Keratinocyte (primary cell): ENCODE results near the gene MAGEA6. TPM values are rescaled to one million over a fixed set of nuclear protein-coding genes. Genes with fewer than 3 reads are reported as not detected.
"Not testable (repeated sequence)": the region's sequence is repeated elsewhere in the genome, so short reads cannot be mapped to it uniquely, and the experiment has no call there.

Experiments
- DNase-seq: peaks from one replicate; pipeline ENCODE4 v3.0.0-alpha.2; 2011; ENCODE audit warnings: low read depth, missing footprints, low spot score
- FAIRE-seq: peaks from 2 replicates; lab custom pipeline; 2011; peaks lifted over from hg19 to GRCh38; lab: Jason Lieb, UNC
- H2AFZ ChIP-seq: 2 replicates; pipeline ENCODE4 v1.6.0; 2012; ENCODE audit warnings: low read length, control low read depth, inconsistent platforms; ENCODE audit not compliant: control insufficient read depth
- H3K27ac ChIP-seq: 2 replicates; pipeline ENCODE4 v1.5.1; 2011; ENCODE audit warnings: low read length; ENCODE audit not compliant: control insufficient read depth, insufficient read depth
- H3K27me3 ChIP-seq: 3 replicates; pipeline ENCODE4 v1.6.0; 2011; ENCODE audit warnings: low read length; ENCODE audit not compliant: control insufficient read depth, insufficient read depth; ENCODE audit errors: extremely low read depth
- H3K36me3 ChIP-seq, 2 experiments: 2 replicates in 1 of 2; 3 replicates in 1 of 2; pipeline ENCODE4 v1.5.1; 2011; ENCODE audit warnings: low read length in 2 of 2, mild to moderate bottlenecking in 1 of 2; ENCODE audit not compliant: control insufficient read depth in 2 of 2, insufficient read depth in 2 of 2; ENCODE audit errors: extremely low read depth in 1 of 2
- H3K4me1 ChIP-seq: 3 replicates; pipeline ENCODE4 v1.5.1; 2011; ENCODE audit warnings: low read length; ENCODE audit not compliant: control insufficient read depth, insufficient read depth; ENCODE audit errors: extremely low read depth
- H3K4me2 ChIP-seq: 3 replicates; pipeline ENCODE4 v1.6.0; 2011; ENCODE audit warnings: low read depth, low read length; ENCODE audit not compliant: control insufficient read depth, insufficient read depth; ENCODE audit errors: extremely low read depth
- H3K4me3 ChIP-seq, 3 experiments: fragments of 200-600 bp in 1 of 3; sonication (generic) in 1 of 3; 2 replicates in 2 of 3; 3 replicates in 1 of 3; pipeline ENCODE4 v1.5.1; 2011 to 2016; ENCODE audit warnings: low read length in 3 of 3, mild to moderate bottlenecking in 3 of 3, control low read depth in 2 of 3, inconsistent platforms in 1 of 3, low read depth in 1 of 3, mixed read lengths in 1 of 3, mixed run types in 1 of 3, moderate library complexity in 1 of 3; ENCODE audit not compliant: control insufficient read depth in 2 of 3, insufficient read depth in 2 of 3; ENCODE audit errors: extremely low read depth in 1 of 3
- H3K79me2 ChIP-seq: 2 replicates; pipeline ENCODE4 v1.6.0; 2012; ENCODE audit warnings: low read length; ENCODE audit not compliant: control insufficient read depth, insufficient read depth
- H3K9ac ChIP-seq: 3 replicates; pipeline ENCODE4 v1.6.0; 2011; ENCODE audit warnings: low read length; ENCODE audit not compliant: control insufficient read depth, insufficient read depth; ENCODE audit errors: extremely low read depth
- H3K9me1 ChIP-seq: 3 replicates; pipeline ENCODE4 v1.6.0; 2011; ENCODE audit warnings: low read length; ENCODE audit not compliant: control insufficient read depth, insufficient read depth; ENCODE audit errors: extremely low read depth
- H3K9me3 ChIP-seq: 2 replicates; pipeline ENCODE4 v1.5.1; 2012; ENCODE audit warnings: low read depth, low read length; ENCODE audit not compliant: control insufficient read depth
- H4K20me1 ChIP-seq: 3 replicates; pipeline ENCODE4 v1.6.0; 2011; ENCODE audit warnings: low read length; ENCODE audit not compliant: control insufficient read depth, insufficient read depth; ENCODE audit errors: extremely low read depth
- EZH2 ChIP-seq: IDR thresholded peaks from one replicate; pipeline ENCODE4 v1.6.1; 2012; ENCODE audit warnings: inconsistent platforms, mild to moderate bottlenecking, low read length, moderate library complexity
- dilution Hi-C: fragments of 300-500 bp; cut with MboI; formaldehyde crosslinking; loops from one replicate; pipeline ENCODE4 v1.7.0; 2020; ENCODE audit warnings: low sequenced_read_pairs; ENCODE audit not compliant: extremely low pct_ligation_motif_present
- polyA plus RNA-seq, 5 experiments: library from polyadenylated mRNA; depleted of rRNA in 3 of 5; stranded (reverse) in 3 of 5; stranded (forward) in 1 of 5; unstranded in 1 of 5; fragments of >200 nt; gene quantifications; 1 replicate in 1 of 5; 2 replicates in 3 of 5; 3 replicates in 1 of 5; pipeline versions ENCODE4 v1.2.1 to v1.2.3, GENCODE V29; 2011 to 2012; ENCODE audit warnings: missing spikeins in 2 of 5, low read depth in 1 of 5, low replicate concordance in 1 of 5
- TF ChIP-seq, protein P1 (sequence below), 3 experiments: IDR thresholded peaks in 1 of 3; conservative IDR thresholded peaks in 1 of 3; optimal IDR thresholded peaks in 1 of 3; 2 replicates in 2 of 3; 3 replicates in 1 of 3; pipeline versions ENCODE3 to v1.5.1; 2011; ENCODE audit warnings: low read length in 3 of 3, mild to moderate bottlenecking in 3 of 3, moderate library complexity in 2 of 3, control low read depth in 1 of 3, inconsistent platforms in 1 of 3; ENCODE audit not compliant: insufficient read depth in 2 of 3; ENCODE audit errors: extremely low read depth in 1 of 3

The MAGEA6 gene
- polyA plus RNA-seq, 1 donor (not counting 4 experiments of a cell fraction or from before 2014, with no cell fraction given) = not detected

DNA sequence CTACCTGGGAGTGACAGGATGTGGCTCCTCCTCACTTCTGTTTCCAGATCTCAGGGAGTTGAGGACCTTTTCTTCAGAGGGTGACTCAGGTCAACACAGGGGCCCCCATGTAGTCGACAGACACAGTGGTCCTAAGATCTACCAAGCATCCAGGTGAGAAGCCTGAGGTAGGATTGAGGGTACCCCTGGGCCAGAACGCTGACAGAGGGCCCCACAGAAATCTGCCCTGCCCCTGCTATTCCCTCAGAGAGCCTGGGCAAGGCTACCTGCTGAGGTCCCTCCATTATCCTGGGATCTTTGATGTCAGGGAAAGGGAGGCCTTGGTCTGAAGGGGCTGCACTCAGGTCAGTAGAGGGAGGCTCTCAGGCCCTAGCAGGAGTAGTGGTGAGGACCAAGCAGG lies 34.4 kb downstream of the MAGEA6 start:
- H3K36me3 ChIP-seq = no peaks in the 10 kb centered on the region
- no peaks in the 10 kb centered on the region for H3K79me2 ChIP-seq
- no peak for TF ChIP-seq EZH2
- TF ChIP-seq, protein P1, sequence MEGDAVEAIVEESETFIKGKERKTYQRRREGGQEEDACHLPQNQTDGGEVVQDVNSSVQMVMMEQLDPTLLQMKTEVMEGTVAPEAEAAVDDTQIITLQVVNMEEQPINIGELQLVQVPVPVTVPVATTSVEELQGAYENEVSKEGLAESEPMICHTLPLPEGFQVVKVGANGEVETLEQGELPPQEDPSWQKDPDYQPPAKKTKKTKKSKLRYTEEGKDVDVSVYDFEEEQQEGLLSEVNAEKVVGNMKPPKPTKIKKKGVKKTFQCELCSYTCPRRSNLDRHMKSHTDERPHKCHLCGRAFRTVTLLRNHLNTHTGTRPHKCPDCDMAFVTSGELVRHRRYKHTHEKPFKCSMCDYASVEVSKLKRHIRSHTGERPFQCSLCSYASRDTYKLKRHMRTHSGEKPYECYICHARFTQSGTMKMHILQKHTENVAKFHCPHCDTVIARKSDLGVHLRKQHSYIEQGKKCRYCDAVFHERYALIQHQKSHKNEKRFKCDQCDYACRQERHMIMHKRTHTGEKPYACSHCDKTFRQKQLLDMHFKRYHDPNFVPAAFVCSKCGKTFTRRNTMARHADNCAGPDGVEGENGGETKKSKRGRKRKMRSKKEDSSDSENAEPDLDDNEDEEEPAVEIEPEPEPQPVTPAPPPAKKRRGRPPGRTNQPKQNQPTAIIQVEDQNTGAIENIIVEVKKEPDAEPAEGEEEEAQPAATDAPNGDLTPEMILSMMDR (optimal IDR thresholded peaks at IDR 0.05 in 1 of 3, IDR thresholded peaks at IDR 0.05 in 1 of 3, conservative IDR thresholded peaks at IDR 0.05 in 1 of 3; ENCODE audit: extremely low read depth in 1 of 3, insufficient read depth in 2 of 3, low read length in 3 of 3) = no peak
- no peaks in the 10 kb centered on the region for H3K9me1 ChIP-seq
- no peak overlapping the region for H3K9ac ChIP-seq
- H3K4me2 ChIP-seq = no peak overlapping the region
- no peak for DNase-seq
- no peak overlapping the region for H3K4me3 ChIP-seq
- no peak overlapping the region for H3K27ac ChIP-seq
- dilution Hi-C loops = no loop called here
- H3K27me3 ChIP-seq = no peaks in the 10 kb centered on the region
- H3K4me1 ChIP-seq = no peaks in the 10 kb centered on the region
- no peak overlapping the region for H2AFZ ChIP-seq
- no peaks in the 10 kb centered on the region for H3K9me3 ChIP-seq
- no peak for FAIRE-seq
- H4K20me1 ChIP-seq = no peaks in the 10 kb centered on the region

DNA sequence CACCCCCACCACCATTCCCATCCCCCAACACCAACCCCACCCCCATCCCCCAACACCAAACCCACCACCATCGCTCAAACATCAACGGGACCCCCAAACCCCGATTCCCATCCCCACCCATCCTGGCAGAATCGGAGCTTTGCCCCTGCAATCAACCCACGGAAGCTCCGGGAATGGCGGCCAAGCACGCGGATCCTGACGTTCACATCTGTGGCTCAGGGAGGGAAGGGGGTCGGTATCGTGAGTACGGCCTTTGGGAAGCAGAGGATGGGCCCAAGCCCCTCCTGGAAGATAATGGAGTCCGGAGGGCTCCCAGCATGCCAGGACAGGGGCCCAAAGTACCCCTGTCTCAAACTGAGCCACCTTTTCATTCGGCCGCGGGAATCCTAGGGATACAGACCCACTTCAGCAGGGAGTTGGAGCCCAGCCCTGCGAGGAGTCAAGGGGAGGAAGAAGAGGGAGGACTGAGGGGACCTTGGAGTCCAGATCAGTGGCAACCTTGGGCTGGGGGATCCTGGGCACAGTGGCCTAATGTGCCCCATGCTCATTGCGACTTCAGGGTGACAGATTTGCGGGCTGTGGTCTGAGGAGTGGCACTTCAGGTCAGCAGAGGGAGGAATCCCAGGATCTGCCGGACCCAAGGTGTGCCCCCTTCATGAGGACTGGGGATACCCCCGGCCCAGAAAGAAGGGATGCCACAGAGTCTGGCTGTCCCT lies 35.2 kb downstream of the MAGEA6 start:
- DNase-seq = not testable (repeated sequence)

More for the DNA sequence above, 35.2 kb downstream of the MAGEA6 start:
- dilution Hi-C loops, H3K4me2 ChIP-seq, H3K27me3 ChIP-seq, H3K4me3 ChIP-seq, H3K27ac ChIP-seq, H2AFZ ChIP-seq, H3K9ac ChIP-seq, H3K36me3 ChIP-seq, H3K9me1 ChIP-seq, H3K9me3 ChIP-seq, H3K79me2 ChIP-seq, H4K20me1 ChIP-seq, FAIRE-seq, H3K4me1 ChIP-seq: not testable (repeated sequence)
